GM19043 (cell line): ENCODE data around the gene FADS3.

Experiments
- ATAC-seq: cut with Tn5 transposase; IDR thresholded peaks from one replicate; pipeline ENCODE4 v1.9.1; 2021; ENCODE audit warnings: low read depth; ENCODE audit not compliant: unreplicated experiment

The FADS3 gene

GRCh38 chr11:61840371-61840770 is 51.0 kb downstream of the FADS3 start:
- ATAC-seq = no peak

DNA sequence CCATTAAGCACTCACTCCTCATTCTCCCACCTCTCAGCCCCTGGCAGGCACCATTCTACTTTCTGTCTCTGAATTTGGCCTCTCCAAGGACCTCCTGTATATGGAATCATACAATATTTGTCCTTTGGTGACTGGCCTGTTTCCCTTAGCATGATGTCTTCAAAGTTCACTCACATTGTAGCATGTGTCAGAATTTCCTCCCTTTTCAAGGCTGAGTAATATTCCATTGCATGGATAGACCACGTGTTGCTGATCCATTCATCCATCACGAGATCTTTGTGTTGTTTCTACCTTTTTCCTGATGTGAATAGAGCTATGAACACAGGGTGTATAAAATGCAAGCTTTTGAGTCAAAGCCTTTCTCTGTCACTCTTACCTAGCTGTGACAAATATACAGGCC is 51.6 kb downstream of the FADS3 start:
- no peak for ATAC-seq

DNA sequence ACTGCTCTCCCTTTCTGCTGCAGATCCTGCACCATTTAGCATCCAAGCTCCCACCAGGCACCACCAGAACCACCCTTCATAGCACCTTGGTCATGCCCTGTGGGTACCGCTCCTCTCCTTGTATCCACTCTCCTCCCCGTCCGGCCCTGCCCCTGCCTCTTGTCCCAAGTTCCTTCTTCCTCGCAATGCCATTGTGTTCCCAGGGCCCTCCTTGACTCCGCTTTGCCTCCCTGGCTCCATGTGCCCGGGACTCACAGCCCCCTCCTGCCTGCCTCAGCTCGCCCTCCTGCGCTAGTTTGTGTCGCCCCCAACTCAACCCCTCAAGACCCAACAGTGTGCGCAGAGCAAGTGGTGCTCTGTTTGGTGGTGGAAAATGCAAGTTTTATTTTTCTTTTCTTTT is 52.4 kb downstream of the FADS3 start:
- ATAC-seq = no peak

DNA sequence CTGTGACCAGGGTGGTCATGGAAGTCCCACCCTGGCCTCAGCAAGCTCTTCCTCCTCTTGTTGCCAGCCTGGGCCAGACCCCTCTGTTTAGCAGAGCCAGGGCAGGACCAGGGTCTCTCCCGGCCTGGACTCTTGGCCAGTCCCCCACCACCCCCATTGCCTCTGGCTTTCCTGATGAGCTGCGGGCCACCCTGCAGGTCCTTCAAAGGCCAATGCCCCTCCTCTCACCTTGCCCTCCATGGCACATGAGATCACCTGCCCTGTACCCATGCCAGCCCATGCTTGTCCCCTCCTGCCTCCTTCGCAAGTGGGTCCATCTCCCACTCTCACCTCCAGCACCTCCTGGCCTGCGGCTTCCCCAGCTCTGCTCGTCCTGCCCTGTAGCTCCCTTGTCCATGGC is 52.8 kb downstream of the FADS3 start:
- no peak for ATAC-seq

- no peak for ATAC-seq
Observed at GRCh38 chr11:61837411-61838005, 53.8 kb downstream of the FADS3 start.

- no peak for ATAC-seq
Observed at GRCh38 chr11:61836193-61836592, 55.2 kb downstream of the FADS3 start.

DNA sequence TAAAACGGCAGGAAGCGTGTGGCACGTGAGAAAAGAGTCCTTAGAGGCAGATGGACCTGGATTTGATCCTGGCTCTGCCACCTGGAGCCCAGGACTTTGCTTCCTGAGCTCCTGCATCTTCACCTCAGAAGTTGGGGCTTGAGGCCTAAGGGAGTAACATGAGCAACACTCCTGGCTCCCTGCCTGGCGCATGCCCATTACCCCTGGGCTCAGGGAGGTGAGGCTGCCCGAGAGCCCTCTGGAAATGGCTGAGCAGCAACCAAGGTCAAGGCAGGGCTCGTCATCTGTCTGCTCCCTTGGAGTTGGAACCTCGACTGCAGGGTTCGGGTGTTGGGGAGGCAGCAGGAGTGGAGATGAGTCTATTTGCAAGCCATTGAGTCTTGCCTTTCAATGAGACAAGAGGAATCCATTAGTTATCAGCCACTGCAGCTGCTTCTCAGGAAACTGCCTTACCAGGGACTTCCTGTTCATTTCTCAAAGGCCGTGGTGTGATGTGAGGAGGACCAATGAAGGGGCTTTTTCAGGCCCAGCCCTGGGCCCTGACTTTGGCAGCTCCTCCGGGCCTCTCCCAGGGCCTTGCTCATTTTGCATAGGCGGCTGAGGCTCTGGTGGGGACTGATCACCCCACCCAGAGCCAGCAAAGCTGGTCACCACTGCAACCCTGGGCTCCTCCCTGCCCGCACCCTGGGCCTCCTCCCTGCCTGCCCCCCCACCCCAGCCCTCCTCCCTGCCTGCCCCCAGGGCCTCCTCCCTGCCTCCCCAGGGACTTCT is 56.9 kb downstream of the FADS3 start:
- peak; percentile 86 for ATAC-seq

GRCh38 chr11:61833926-61834277 is 57.4 kb downstream of the FADS3 start:
- ATAC-seq = no peak

- no peak for ATAC-seq
Observed at GRCh38 chr11:61833471-61833870, 57.9 kb downstream of the FADS3 start.

GRCh38 chr11:61832754-61833153 is 58.6 kb downstream of the FADS3 start:
- ATAC-seq = no peak

DNA sequence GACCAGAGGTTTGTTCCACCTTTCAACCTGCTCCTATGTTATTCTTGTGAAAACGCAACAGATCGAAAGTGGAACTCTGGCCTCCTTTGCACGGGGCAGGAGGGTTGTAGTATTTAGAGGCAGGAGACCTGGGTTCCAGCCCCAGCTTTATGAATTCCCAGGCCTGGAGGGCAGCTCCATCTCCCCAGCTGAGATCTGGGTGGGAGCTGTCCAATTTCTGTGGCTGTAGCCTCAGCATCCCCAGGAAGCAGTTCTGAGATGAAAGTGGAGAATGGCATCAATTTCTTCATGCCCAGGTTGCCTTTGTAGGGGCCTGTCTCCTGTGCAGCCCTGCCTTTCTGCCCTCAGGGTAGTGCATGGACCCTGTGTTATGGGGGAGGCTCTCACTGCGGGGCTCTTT is 59.1 kb downstream of the FADS3 start:
- no peak for ATAC-seq

- ATAC-seq = no peak
Observed at GRCh38 chr11:61830237-61831105, 60.9 kb downstream of the FADS3 start.

GRCh38 chr11:61829806-61830205 is 61.5 kb downstream of the FADS3 start:
- ATAC-seq = no peak

DNA sequence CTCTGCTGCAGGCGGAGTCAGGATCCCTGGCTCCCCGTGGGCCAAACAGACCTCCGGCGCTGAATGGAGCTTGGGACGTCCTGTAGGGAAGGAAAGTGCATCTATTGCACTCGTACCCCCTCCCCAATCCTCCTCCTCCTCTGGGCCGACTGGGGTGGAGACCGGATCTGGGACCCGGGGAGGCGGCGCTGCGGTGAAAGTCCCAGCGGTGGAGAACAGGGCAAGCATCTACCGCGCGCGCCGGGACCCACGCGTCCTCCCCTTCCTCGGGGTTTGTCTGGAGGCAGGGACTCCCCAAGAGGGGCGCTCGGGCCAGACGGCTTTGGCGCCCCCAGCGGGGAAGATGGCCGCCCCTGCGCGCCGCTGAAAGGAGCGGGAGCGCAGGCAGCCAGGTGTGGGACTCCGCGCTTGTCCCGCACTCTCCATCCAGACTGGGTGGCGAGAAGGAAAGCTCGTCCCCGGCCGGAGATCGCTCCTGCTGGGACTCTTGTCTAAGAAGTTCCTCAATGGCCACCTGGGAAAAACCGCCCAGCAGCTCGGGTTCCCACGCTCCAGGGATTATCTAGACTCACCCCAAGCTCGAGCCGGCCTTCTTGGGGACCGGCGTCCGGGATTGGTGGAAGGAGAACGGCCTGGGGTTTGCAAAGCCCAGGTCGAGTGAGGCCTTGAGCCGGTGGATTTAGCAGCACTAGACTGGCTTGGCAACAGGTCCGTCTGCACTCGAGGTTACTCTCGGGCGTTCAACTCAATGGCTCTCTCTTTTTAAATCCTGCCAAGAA is 62.5 kb downstream of the FADS3 start:
- no peak for ATAC-seq

GRCh38 chr11:61828379-61828628 is 63.0 kb downstream of the FADS3 start:
- ATAC-seq = no peak

- ATAC-seq = peak; percentile 65
Observed at GRCh38 chr11:61827571-61828378, 63.6 kb downstream of the FADS3 start, which contains the start of gene FADS2. TSS of gene FADS2 (plus strand) at chr11:61828300. CDS start at chr11:61828391, 91 bp downstream.

GRCh38 chr11:61826930-61827570 is 64.3 kb downstream of the FADS3 start:
- ATAC-seq = peak; percentile 6
